Smooth muscle cell (in vitro differentiated cells): ENCODE results near the gene SLC24A3. TPM values are rescaled to one million over a fixed set of nuclear protein-coding genes. Genes with fewer than 3 reads are reported as not detected.

Source experiments
- DNase-seq: peaks from one replicate; lab custom pipeline; 2025; ENCODE audit not compliant: unreplicated experiment; lab: John Stamatoyannopoulos, UW
- H2AFZ ChIP-seq: fragments of 200-600 bp; sonication (generic); 2 replicates; pipeline ENCODE4 v1.6.0; 2016; ENCODE audit warnings: antibody characterized with exemption, low read depth, mild to moderate bottlenecking
- H3F3A ChIP-seq: fragments of 200-600 bp; sonication (generic); 2 replicates; pipeline ENCODE4 v1.6.0; 2017; ENCODE audit warnings: antibody characterized with exemption, low read depth
- H3K27ac ChIP-seq: fragments of 200-600 bp; sonication (generic); 2 replicates; pipeline ENCODE4 v1.5.1; 2016; ENCODE audit warnings: low read depth, mild to moderate bottlenecking
- H3K27me3 ChIP-seq: fragments of 200-600 bp; sonication (generic); 2 replicates; pipeline ENCODE4 v1.6.1; 2016; ENCODE audit warnings: low read depth, mild to moderate bottlenecking
- H3K36me3 ChIP-seq: fragments of 200-600 bp; sonication (generic); 2 replicates; pipeline ENCODE4 v1.5.1; 2016; ENCODE audit warnings: low read depth
- H3K4me1 ChIP-seq: fragments of 200-600 bp; sonication (generic); 2 replicates; pipeline ENCODE4 v1.5.1; 2016; ENCODE audit warnings: low read depth
- H3K4me2 ChIP-seq: fragments of 200-600 bp; sonication (generic); 2 replicates; pipeline ENCODE4 v1.6.0; 2016; ENCODE audit warnings: mild to moderate bottlenecking
- H3K4me3 ChIP-seq: fragments of 200-600 bp; sonication (generic); 2 replicates; pipeline ENCODE4 v1.5.1; 2016; ENCODE audit warnings: mild to moderate bottlenecking
- H3K79me2 ChIP-seq: fragments of 200-600 bp; sonication (generic); 2 replicates; pipeline ENCODE4 v1.6.0; 2016; ENCODE audit warnings: low read depth, mild to moderate bottlenecking
- H3K9ac ChIP-seq: fragments of 200-600 bp; sonication (generic); 2 replicates; pipeline ENCODE4 v1.6.0; 2016; ENCODE audit warnings: low read depth
- H3K9me3 ChIP-seq: fragments of 200-600 bp; sonication (generic); replicated peaks from 2 replicates; pipeline ENCODE4 v1.5.1; 2016; ENCODE audit warnings: low read depth
- H4K20me1 ChIP-seq: fragments of 200-600 bp; sonication (generic); 2 replicates; pipeline ENCODE4 v1.6.0; 2016; ENCODE audit warnings: low read depth
- WGBS: methylation state at CpG from one replicate; pipeline ENCODE4 v1.1.7; 2016; ENCODE audit warnings: low lambda C conversion rate; 5-methylcytosine and 5-hydroxymethylcytosine counted together
- polyA plus RNA-seq: library from polyadenylated mRNA; unstranded; fragments of >200 nt; fragmentation: Nextera tagmentation; extraction: Ambion mirVana; gene quantifications from 2 replicates; pipeline ENCODE4 v1.2.1, GENCODE V29; 2016
- total RNA-seq: library from RNA; depleted of rRNA; stranded (reverse); fragments of >200 nt; gene quantifications from 2 replicates; pipeline ENCODE4 v1.2.3, GENCODE V29; 2014
- TF ChIP-seq, protein P1 (sequence below): fragments of 200-600 bp; sonication (generic); IDR thresholded peaks from 2 replicates; pipeline ENCODE4 v1.5.1; 2017; ENCODE audit warnings: borderline replicate concordance, mild to moderate bottlenecking, antibody characterized with exemption; ENCODE audit not compliant: insufficient read depth, poor library complexity, severe bottlenecking

The SLC24A3 gene
- total and polyA plus RNA-seq, 2 experiments from 2014 or later: 2.5 to 3.2 TPM

DNA sequence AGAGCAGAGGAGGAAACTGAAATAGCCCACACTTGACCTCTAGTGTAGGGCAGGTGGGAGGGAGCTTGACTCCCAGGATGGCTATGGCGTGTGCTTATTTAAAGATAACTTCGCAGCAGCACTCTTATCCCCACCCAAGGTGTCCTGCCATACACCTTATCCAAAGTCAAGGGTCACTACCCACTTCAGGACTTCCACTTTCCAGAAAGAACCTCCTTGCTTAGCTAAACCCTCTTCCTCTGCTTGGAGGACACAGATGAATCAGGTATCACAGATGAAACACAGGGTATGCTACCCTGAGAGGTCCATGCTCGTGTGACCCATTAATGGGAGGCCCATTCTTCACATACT is 547.9 kb downstream of the SLC24A3 start:
- no peak for DNase-seq
- H3K9me3 ChIP-seq: no peaks in the 10 kb centered on the region
- H4K20me1 ChIP-seq: peaks cover 4% of the 10 kb centered on the region
- H3K4me1 ChIP-seq: peaks cover 17% of the 10 kb centered on the region
- no peak overlapping the region for H3K4me2 ChIP-seq
- no peak overlapping the region for H3K27ac ChIP-seq
- H3K36me3 ChIP-seq: no peaks in the 10 kb centered on the region
- no peak overlapping the region for H3K9ac ChIP-seq
- H3F3A ChIP-seq: peaks cover 10% of the 10 kb centered on the region
- no peak overlapping the region for H2AFZ ChIP-seq
- TF ChIP-seq, protein P1, sequence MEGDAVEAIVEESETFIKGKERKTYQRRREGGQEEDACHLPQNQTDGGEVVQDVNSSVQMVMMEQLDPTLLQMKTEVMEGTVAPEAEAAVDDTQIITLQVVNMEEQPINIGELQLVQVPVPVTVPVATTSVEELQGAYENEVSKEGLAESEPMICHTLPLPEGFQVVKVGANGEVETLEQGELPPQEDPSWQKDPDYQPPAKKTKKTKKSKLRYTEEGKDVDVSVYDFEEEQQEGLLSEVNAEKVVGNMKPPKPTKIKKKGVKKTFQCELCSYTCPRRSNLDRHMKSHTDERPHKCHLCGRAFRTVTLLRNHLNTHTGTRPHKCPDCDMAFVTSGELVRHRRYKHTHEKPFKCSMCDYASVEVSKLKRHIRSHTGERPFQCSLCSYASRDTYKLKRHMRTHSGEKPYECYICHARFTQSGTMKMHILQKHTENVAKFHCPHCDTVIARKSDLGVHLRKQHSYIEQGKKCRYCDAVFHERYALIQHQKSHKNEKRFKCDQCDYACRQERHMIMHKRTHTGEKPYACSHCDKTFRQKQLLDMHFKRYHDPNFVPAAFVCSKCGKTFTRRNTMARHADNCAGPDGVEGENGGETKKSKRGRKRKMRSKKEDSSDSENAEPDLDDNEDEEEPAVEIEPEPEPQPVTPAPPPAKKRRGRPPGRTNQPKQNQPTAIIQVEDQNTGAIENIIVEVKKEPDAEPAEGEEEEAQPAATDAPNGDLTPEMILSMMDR: no peak
- WGBS: 89% methylated on average over 3 of the region's 3 CpGs
- no peaks in the 10 kb centered on the region for H3K27me3 ChIP-seq
- no peak overlapping the region for H3K4me3 ChIP-seq
- H3K79me2 ChIP-seq: peaks cover 14% of the 10 kb centered on the region

DNA sequence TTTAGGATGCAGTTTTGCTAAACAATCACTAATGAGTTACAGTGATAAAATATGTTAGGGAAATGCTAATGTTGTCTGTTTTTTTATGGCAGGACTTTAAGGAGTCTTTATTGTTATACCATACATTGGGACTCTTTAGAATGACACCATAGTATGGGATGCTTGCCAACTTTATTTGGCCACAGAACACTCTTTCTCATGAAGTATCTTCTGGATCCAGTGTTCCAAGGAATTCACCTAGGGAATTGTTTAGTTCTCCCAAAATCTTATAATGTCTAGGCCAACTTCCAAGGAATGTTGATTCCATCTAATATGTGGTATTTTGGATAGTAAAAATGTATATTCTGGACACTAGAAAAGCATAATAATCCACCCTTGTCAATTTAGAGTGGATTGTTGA is 548.9 kb downstream of the SLC24A3 start:
- TF ChIP-seq, protein P1: no peak
- H3K9ac ChIP-seq: no peak overlapping the region
- no peak overlapping the region for H2AFZ ChIP-seq
- H3K4me3 ChIP-seq: no peak overlapping the region
- H3F3A ChIP-seq: peaks cover 10% of the 10 kb centered on the region
- H3K79me2 ChIP-seq: peaks cover 17% of the 10 kb centered on the region
- no peak overlapping the region for H3K27ac ChIP-seq
- DNase-seq: no peak
- H3K36me3 ChIP-seq: no peaks in the 10 kb centered on the region
- no peak overlapping the region for H3K4me2 ChIP-seq
- H3K27me3 ChIP-seq: no peaks in the 10 kb centered on the region
- no peaks in the 10 kb centered on the region for H3K9me3 ChIP-seq
- peaks cover 4% of the 10 kb centered on the region for H4K20me1 ChIP-seq
- peaks cover 17% of the 10 kb centered on the region for H3K4me1 ChIP-seq

DNA sequence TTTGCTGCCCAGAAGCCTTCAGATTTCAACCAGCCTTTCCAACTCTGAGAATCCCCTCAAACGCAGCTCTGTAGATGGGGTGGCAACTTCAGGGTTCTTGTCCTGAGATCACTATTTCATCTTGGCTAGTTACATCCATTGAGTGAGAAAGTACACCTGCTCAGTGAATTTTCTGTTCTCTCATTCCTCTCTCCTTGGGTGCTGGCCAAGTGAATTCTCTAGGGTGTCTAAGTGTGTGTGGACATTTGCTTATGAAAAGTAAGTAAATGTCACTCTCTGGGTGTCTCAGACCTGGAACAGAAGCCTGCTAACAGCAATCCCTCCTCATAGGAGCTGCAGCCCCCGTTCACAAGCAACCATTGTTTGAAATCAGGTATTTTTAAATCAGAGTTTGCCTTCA is 549.4 kb downstream of the SLC24A3 start:
- H3K4me1 ChIP-seq: peaks cover 14% of the 10 kb centered on the region
- H3K4me2 ChIP-seq: no peak overlapping the region
- TF ChIP-seq, protein P1: no peak
- WGBS: 90% methylated on average over 2 of the region's 2 CpGs
- no peaks in the 10 kb centered on the region for H3K27me3 ChIP-seq
- H3K9ac ChIP-seq: no peak overlapping the region
- no peak overlapping the region for H3K4me3 ChIP-seq
- no peak overlapping the region for H3K27ac ChIP-seq
- H2AFZ ChIP-seq: no peak overlapping the region
- DNase-seq: no peak
- peaks cover 17% of the 10 kb centered on the region for H3K79me2 ChIP-seq
- peaks cover 4% of the 10 kb centered on the region for H4K20me1 ChIP-seq
- no peaks in the 10 kb centered on the region for H3K9me3 ChIP-seq
- no peaks in the 10 kb centered on the region for H3K36me3 ChIP-seq
- H3F3A ChIP-seq: peaks cover 7% of the 10 kb centered on the region

DNA sequence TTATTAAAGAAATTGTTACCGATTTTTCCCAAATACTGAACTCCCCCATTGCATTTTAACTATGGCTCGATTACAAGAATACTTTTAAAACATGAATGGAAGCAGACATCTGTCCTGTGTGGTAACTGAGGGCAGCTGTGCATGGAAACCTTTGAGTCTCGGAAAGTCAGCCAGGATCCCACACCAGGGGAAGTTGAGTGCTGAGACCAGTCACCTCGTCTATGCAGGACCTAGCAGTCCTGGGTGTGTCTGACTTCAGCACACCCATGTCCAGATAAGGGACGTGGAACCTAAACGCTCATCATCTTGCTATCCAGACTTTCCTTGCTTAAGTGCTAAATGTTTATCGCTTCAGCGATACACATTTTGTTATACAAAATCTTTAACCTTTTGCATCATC is 551.8 kb downstream of the SLC24A3 start:
- no peak overlapping the region for H3K4me3 ChIP-seq
- TF ChIP-seq, protein P1: no peak
- no peak overlapping the region for H3K9ac ChIP-seq
- H2AFZ ChIP-seq: no peak overlapping the region
- H3K4me2 ChIP-seq: peak overlapping the region; percentile 8
- H4K20me1 ChIP-seq: peaks cover 4% of the 10 kb centered on the region
- H3F3A ChIP-seq: no peaks in the 10 kb centered on the region
- H3K27me3 ChIP-seq: no peaks in the 10 kb centered on the region
- 56% methylated on average over 8 of the region's 8 CpGs for WGBS
- no peak for DNase-seq
- H3K27ac ChIP-seq: no peak overlapping the region
- peaks cover 4% of the 10 kb centered on the region for H3K4me1 ChIP-seq
- H3K9me3 ChIP-seq: no peaks in the 10 kb centered on the region
- no peaks in the 10 kb centered on the region for H3K36me3 ChIP-seq
- peaks cover 17% of the 10 kb centered on the region for H3K79me2 ChIP-seq
